Brain microvascular endothelial cell (primary cell): Measurements from ENCODE around the gene SLC15A4.

Experiments
- DNase-seq: peaks from one replicate; pipeline ENCODE4 v3.0.0-alpha.2; 2020
- H3K27ac ChIP-seq: fragments of 250-450 bp; sonication (Bioruptor Pico); 2 replicates; pipeline ENCODE4 v1.5.1; 2020; ENCODE audit warnings: mild to moderate bottlenecking, moderate library complexity
- H3K27me3 ChIP-seq: fragments of 250-450 bp; sonication (Bioruptor Pico); replicated peaks from 2 replicates; pipeline ENCODE4 v1.5.1; 2020; ENCODE audit warnings: mild to moderate bottlenecking
- H3K36me3 ChIP-seq: fragments of 250-450 bp; sonication (Bioruptor Pico); replicated peaks from 2 replicates; pipeline ENCODE4 v1.5.1; 2020; ENCODE audit warnings: mild to moderate bottlenecking
- H3K4me3 ChIP-seq: 2 replicates; pipeline ENCODE4 v1.5.1; 2011; ENCODE audit warnings: low read depth, mild to moderate bottlenecking, control low read depth, low read length, moderate library complexity
- CTCF ChIP-seq: IDR thresholded peaks from 2 replicates; pipeline ENCODE4 v1.5.1; 2011; ENCODE audit warnings: low read depth, mild to moderate bottlenecking, moderate library complexity, low read length, control low read depth, inconsistent platforms; ENCODE audit errors: missing control alignments
- in situ Hi-C: cut with HindIII; loops from 2 replicates; pipeline ENCODE4 v1.10.0; 2017; ENCODE audit warnings: low sequenced_read_pairs, low pct_ligation_motif_present

Gene SLC15A4

GRCh38 chr12:128771681-128772080 lies 52.1 kb downstream of the SLC15A4 start:
- DNase-seq, result no peak
- in situ Hi-C loops, result no loop called here
- Histone ChIP-seq H3K27ac (no peak overlapping the region), H3K4me3 (no peak overlapping the region), H3K36me3 (no peaks in the 10 kb centered on the region), H3K27me3 (peaks cover 1% of the 10 kb centered on the region)
- TF ChIP-seq CTCF, result no peak

GRCh38 chr12:128767518-128767917 lies 56.2 kb downstream of the SLC15A4 start:
- TF ChIP-seq CTCF, result no peak
- in situ Hi-C loops, result no loop called here
- Histone ChIP-seq H3K27ac (no peak overlapping the region), H3K36me3 (no peaks in the 10 kb centered on the region), H3K4me3 (no peak overlapping the region), H3K27me3 (peaks cover 3% of the 10 kb centered on the region)
- DNase-seq, result no peak

GRCh38 chr12:128766738-128767501 lies 56.8 kb downstream of the SLC15A4 start:
- no peak overlapping the region for H3K27ac ChIP-seq
- TF ChIP-seq CTCF, result no peak
- H3K27me3 ChIP-seq, result peaks cover 3% of the 10 kb centered on the region
- no peak for DNase-seq
- H3K36me3 ChIP-seq, result no peaks in the 10 kb centered on the region
- in situ Hi-C loops, result no loop called here
- no peak overlapping the region for H3K4me3 ChIP-seq

GRCh38 chr12:128763395-128763794 lies 60.4 kb downstream of the SLC15A4 start:
- H3K36me3 ChIP-seq, result no peaks in the 10 kb centered on the region
- in situ Hi-C loops, result no loop called here
- no peak for TF ChIP-seq CTCF
- H3K27me3 ChIP-seq, result peaks cover 3% of the 10 kb centered on the region
- H3K4me3 ChIP-seq, result no peak overlapping the region
- no peak overlapping the region for H3K27ac ChIP-seq
- no peak for DNase-seq

- Histone ChIP-seq H3K27me3 (no peaks in the 10 kb centered on the region), H3K36me3 (no peaks in the 10 kb centered on the region), H3K4me3 (no peak overlapping the region), H3K27ac (no peak overlapping the region)
- TF ChIP-seq CTCF, result no peak
- DNase-seq, result no peak
- in situ Hi-C loops, result no loop called here
Observed at GRCh38 chr12:128761379-128761790, 62.4 kb downstream of the SLC15A4 start.

- Histone ChIP-seq H3K4me3 (no peak overlapping the region), H3K27ac (no peak overlapping the region), H3K27me3 (no peaks in the 10 kb centered on the region), H3K36me3 (no peaks in the 10 kb centered on the region)
- DNase-seq, result no peak
- TF ChIP-seq CTCF, result no peak
- in situ Hi-C loops, result no loop called here
Observed at GRCh38 chr12:128755566-128755965, 68.2 kb downstream of the SLC15A4 start.
